Retinal pigment epithelial cell (primary cell): ENCODE results near the gene HEPACAM.

ENCODE experiments used
- DNase-seq: peaks from one replicate; pipeline ENCODE4 v3.0.0-alpha.2; 2010; ENCODE audit warnings: low read depth
- H3K4me3 ChIP-seq: 2 replicates; pipeline ENCODE4 v1.5.1; 2011; ENCODE audit warnings: mild to moderate bottlenecking, low read length, control low read depth, moderate library complexity
- TF ChIP-seq, protein P1 (sequence below): conservative IDR thresholded peaks from 2 replicates; pipeline ENCODE4 v1.5.1; 2011; ENCODE audit warnings: low read depth, low read length, control low read depth, inconsistent platforms

The HEPACAM gene

DNA sequence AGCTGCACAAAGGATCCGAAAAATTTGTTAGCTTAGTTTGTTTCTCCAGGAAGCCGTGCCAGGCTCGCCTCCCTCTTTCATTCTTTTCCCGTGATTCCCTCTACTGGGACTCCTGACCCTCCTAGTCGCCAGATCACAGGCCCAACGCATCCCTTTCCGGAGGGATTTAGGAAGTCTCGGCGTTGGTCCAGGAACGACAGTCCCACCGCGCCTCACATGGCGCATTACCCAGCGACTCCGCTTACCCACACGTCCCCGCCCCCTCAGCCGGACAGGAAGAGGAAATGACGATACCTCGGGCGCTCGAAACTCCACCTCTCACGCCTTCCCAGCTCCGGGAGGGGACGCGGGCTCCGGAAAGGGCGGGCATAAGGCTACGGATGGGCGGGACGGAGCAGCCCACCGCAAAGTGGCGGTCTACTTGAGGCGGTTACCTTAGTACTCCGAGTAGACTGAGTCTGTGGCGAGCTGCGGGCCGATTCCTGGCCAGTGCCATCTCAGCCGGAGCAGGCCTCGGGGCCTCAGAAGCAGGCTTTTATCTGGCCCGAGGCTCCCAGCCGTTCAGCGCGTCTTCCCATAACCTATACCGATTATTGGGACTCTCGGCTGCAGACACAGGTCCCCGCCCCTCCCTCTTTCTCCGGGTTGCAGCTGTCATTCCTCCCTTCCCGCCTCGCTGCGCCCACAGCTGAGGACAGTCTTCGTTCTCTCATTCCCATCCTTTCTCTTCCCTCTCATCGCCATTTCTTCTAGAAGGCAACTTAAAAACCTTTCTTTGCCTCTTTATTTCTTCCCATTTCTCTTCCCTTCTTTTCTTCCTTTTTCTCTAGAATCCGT lies 18.1 kb upstream of the HEPACAM start, which contains the start of gene CCDC15:
Gene CCDC15, plus strand, starts transcription at position 450 of the 837 bp plus-strand sequence. CDS start 531 bp downstream, outside the sequence.
- TF ChIP-seq, protein P1, sequence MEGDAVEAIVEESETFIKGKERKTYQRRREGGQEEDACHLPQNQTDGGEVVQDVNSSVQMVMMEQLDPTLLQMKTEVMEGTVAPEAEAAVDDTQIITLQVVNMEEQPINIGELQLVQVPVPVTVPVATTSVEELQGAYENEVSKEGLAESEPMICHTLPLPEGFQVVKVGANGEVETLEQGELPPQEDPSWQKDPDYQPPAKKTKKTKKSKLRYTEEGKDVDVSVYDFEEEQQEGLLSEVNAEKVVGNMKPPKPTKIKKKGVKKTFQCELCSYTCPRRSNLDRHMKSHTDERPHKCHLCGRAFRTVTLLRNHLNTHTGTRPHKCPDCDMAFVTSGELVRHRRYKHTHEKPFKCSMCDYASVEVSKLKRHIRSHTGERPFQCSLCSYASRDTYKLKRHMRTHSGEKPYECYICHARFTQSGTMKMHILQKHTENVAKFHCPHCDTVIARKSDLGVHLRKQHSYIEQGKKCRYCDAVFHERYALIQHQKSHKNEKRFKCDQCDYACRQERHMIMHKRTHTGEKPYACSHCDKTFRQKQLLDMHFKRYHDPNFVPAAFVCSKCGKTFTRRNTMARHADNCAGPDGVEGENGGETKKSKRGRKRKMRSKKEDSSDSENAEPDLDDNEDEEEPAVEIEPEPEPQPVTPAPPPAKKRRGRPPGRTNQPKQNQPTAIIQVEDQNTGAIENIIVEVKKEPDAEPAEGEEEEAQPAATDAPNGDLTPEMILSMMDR: no peak
- DNase-seq: peak; percentile 93
- peak within 1 kb of the TSS; percentile 76 for H3K4me3 ChIP-seq

DNA sequence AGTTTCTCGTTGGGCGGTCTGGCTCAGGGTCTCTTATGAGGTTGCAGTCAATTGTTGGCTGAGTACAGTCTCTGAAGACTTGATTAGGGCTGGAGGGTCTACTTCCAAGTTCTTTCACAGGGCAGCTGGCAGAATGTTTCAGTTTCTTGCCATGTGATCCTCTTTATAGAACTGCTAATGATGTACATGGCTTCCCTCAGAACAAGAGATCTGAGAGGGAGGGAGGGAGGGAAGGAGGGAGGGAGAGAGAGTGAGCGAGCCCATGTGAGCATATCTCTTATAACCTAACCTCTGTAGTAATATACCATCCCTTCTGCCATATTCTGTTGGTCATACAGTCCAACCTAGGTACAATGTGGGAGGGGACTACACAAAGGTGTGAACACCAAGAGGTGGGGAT lies 15.5 kb upstream of the HEPACAM start:
- TF ChIP-seq, protein P1: no peak
- no peak for DNase-seq
- H3K4me3 ChIP-seq: no peak overlapping the region

DNA sequence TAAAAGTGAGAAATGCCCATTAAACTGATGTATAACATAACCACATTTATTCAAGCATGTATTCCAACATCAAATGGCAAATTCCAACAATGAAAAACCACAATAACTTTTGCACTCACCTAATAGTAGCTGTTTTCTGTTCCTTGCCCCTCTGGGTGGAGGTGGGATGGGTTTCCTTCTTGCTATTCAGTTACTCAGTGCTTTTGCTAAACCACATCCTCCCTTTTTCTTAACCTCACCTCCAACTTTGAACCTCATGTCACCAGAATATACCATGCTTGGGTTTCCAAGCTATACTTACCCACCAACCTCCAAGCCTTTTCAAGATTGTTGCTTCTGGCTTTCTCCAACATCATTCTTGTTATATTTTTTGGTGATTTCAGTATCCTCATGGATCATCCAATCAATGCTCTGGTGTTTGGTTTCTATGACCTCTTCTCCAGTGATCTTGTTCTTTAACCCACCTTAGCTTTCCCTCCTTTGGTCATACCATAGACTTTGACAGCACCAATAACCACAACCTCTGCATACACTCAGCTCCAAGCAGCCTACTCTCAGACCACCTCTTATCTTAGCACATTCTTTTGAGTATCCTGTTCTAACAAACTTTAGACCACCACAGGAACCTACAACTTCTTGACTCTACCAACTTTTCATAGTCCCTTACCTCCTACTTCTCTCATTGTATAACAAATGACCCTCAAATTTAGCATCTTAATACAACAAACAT lies 14.9 kb upstream of the HEPACAM start:
- DNase-seq: no peak
- TF ChIP-seq, protein P1: no peak
- no peak overlapping the region for H3K4me3 ChIP-seq

DNA sequence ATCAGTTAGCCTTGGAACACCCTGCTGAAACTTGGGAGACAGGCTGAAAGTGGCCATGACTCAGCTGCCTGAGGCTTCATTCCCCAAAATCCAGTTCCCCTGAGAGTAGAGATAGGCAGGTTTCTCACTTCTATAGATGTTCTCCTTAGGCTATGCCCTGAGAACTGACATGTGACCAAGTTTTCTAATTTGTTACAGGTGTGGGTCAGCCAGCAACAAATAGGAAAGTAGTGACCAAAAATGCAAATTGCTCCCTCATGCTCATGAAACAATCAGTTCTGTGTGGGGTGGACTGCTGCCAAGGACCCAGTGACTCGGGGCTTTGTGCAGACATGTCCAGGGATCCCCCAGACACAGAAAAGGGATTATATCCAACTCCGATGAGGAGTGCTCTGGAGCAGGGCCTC lies 10.9 kb upstream of the HEPACAM start:
- no peak for DNase-seq
- TF ChIP-seq, protein P1: no peak
- H3K4me3 ChIP-seq: no peak overlapping the region

DNA sequence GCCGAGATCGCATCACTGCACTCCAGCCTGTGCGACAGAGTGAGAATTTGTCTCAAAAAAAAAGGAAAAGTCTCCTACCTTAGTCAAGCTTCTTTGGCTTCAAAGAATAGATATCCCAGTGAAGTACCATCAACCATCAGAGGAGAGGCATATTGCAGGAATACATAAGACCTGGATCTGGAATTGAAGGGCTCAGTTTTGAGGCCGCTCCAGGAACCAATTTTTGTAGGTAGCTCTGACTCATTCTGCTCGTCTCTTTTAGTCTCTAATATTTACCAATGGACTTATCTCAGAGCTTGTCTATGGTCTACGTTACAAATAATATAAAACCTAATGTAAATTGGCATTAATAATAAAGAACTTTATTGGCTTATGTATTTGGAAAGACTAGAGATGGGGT lies 10.0 kb upstream of the HEPACAM start:
- no peak overlapping the region for H3K4me3 ChIP-seq
- DNase-seq: no peak
- TF ChIP-seq, protein P1: no peak

DNA sequence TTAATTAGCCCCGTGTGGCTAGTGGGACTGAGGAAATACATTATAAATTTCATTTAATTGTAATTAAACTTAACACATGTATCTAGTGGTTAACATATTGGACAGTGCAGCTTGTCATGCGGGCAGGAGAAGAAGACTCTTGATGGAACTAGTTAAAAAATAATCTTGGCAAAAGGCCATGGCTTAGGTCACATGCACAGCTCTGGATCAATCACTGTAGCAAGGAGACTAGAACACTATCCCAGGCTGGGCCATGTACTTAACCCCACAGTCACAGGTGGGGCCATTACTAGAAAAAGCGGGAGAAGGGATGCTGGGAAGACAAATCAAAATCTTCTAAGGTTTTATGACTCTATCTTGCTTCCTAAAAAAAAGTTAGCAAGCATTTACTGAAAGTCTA lies 8.7 kb upstream of the HEPACAM start:
- no peak for DNase-seq
- TF ChIP-seq, protein P1: no peak
- H3K4me3 ChIP-seq: no peak overlapping the region

DNA sequence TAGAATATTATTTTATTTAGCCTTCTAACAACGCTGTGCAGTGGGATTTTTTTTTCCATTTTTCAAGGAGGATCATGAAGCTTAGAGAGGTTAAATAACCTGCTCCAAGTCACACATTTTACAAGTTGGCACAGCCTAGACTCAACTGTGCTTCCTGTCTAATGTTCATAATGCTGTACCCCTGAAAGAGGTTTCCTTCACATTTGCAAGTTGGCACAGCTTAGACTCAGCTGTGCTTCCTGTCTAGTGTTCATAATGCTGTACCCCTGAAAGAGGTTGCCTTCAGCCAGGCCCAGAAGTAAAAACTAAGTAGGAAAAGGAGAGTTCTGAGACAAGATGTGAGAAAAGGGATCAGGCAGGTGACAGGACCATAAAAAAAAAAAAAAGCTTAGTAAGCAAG lies 7.9 kb upstream of the HEPACAM start:
- no peak for DNase-seq
- H3K4me3 ChIP-seq: no peak overlapping the region
- TF ChIP-seq, protein P1: no peak
